CMK (cell line): Measurements from ENCODE around the gene CNOT1.

Source experiments
- DNase-seq: peaks from one replicate; pipeline ENCODE4 v3.0.0-alpha.2; 2010; ENCODE audit warnings: low read depth

The CNOT1 gene

DNA sequence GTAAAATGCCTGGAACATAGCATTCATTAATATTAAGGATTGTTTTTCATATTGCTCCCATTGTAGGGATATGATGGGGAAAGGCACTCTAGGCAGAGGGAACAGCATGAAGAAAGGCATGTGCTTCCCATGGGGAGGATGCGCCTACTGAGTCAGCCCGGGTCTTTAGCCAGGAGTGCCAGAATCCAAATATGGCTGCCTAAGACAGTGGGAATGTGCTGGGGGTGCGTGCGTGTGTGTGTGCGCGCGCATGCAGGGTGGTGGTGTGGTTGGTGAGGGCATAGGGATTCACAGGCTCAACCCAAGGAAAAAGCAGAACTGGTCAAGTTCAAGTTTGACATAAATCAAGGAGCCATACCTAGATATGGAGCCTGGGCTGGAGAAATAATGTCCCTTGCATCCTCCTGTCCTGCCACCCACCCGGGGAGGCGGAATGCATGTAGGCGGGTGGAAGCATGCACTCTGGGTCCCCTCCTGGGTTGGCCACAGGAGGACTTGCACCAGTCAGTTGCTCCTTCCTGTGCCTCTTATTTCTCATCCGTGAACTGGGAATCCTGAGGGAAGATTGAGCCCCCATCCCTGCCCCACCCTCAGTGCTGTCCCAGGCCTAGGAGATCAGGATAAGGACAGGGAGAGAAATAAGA lies 148.3 kb downstream of the CNOT1 start:
- DNase-seq, result no peak

DNA sequence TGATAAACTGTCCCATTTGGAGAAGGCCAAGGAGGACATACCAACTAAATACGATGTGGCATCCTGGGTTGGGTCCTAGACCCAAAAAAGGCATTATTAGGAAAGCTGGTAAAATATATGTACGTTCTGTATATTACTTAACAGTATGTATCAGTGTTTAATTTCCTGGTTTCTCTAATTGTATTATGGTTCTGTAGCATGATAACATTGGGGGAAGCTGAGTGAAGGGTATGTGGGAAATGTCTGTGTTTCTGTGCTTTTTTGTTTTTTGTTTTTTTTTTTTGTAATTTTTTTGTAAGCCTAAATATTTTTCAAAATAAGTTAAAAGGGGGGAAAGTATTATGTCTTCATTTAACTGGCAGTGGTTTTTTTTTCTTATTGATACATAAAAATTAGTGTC lies 151.2 kb downstream of the CNOT1 start:
- no peak for DNase-seq

DNA sequence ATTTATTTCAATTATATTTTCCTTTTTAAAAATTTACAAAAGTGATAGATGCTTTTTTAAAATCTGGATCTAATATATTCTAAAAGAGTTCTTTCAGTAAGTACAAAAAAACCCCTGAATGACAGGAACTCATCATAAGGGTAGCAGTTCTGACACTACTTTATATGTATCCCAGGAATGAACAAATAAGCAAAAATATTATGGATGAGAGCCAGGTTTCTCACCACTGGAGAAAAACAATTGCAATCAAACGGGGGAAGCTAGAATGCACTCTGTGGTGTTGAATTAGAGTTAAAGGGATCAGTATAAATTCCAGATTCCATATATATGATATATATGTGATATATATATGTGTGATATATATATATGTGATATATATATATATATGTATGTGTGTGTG lies 152.8 kb downstream of the CNOT1 start:
- no peak for DNase-seq

DNA sequence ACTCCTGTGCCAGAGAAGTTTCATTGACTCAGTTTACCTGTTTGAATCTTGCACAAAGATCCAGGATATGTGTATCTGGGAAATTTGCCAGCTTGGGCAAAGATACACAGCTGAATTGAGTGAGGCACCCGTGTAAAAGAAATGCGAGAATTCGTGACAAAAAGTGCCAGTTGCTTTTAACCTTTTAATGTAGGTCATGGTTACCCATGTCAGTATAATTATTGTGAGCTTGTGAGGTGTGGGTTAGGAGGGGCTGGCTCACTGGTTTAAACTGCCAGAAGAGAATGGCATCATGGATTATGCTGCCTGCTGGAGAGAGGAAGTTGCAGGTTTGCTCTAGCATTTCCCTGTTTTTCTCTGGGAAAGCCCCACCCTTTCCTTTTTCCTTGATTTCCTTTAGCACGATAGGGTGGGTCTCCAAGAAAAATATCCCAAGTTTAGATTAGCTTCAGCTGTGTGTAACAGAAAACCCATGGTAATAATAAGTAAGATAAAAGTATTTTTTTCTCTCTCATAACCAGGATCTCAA lies 154.5 kb downstream of the CNOT1 start:
- DNase-seq, result no peak

DNA sequence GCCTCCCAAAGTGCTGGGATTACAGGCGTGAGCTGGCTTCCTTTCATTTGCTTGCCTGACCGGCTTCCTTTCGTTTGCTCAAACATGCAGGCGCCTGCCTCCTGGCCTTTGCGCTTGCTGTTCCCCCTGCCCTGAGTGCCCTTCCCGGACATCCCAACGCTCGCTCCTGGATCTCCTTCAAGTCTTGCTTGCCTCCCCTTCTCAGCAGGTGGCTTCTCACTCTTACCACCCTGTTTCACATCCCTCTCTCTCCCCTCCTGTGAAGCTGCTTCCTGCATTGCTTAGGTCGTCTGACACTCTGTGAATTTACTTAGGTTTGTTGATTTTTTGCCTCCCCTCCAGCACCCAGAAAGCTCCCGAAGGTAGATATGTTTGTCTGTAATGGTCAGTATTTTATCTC lies 155.3 kb downstream of the CNOT1 start:
- no peak for DNase-seq

DNA sequence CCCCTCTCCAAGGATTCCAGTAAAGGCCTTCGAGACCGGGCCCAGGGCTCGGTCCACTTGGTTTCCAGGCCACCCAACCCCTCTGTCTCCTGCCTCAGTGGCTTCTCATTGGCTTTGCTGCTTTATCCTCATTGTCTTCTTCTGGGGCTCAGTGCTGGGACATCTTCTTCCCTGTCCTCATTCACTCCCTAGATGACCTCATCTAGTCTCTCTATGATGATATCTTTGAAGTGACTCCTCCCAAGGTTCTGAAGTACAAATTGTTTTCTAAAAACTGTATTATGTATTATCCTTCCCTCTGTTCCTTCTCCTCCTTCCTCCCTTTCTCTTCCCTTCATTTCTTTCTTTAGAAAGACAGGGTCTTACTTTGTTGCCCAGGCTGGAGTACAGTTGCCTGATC lies 156.8 kb downstream of the CNOT1 start:
- DNase-seq, result no peak

DNA sequence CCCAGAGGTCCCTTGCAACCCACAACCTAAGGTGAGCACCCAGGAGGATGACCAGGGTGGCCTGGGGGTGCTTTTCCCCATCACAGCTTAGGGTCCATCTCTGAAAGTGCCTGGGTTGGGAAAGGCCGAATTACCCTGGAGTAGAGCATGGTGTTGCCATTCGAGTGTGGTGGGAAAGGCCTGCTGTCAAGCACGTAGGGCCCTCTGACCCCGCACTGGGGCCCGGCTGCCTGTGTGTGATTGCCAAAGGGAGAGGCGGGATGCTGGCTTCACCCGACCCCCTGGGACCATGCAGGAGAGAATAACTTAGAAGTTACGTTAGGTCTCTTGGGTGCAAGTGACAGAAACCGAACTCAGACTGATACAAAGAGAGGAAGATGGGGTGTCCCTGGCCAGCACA lies 157.4 kb downstream of the CNOT1 start:
- DNase-seq, result no peak

DNA sequence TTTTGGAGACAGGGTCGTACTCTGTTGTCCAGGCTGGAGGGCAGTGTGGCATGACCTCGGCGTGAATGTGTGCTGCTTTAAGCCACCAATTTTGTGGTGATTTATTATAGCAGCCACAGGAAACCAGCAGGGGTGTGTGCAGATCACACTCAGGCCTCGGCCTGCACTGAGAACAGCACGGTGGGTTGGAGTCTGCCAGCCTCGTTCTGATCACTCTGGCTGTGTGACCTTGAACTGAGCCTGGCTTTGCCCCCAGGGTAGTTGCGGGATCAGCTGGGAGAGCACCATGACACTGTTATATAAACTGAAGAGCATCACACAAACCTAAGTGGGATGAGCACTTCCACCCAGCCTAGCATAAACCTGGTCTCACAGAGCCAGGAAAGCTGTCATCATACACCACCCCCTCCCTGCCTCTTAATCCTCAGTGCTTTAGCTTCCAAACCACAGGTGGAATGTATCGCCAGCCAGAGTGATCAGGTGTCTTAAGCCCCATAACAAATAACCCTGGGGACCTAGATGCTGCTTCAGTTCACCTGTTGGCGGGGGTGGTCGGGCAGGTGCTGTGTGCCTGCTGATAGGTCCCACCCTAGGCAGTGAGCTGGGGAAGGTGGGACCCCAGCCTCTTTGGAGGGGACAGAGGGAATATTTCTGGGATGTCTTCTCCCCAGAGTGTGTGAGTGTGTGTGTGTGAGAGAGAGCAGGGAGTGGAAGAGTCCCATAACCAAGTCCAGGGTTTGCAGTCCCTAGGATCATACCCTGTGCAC lies 158.2 kb downstream of the CNOT1 start:
- no peak for DNase-seq
